GM18505 (cell line): ENCODE results near the gene DRP2.

Experiments
- ATAC-seq: cut with Tn5 transposase; IDR thresholded peaks from one replicate; pipeline ENCODE4 v1.9.1; 2021; ENCODE audit not compliant: unreplicated experiment
- POLR2A ChIP-seq: IDR thresholded peaks from 4 replicates; pipeline ENCODE4 v1.6.1; 2011; ENCODE audit warnings: borderline replicate concordance; ENCODE audit not compliant: insufficient read depth, insufficient read length; ENCODE audit errors: extremely low read depth

Gene DRP2

GRCh38 chrX:101219864-101220346 is 319 bp downstream of the DRP2 start:
- no peak for ATAC-seq
- TF ChIP-seq POLR2A: no peak

- no peak for TF ChIP-seq POLR2A
- ATAC-seq: no peak
Observed at GRCh38 chrX:101220662-101221260, 1.2 kb downstream of the DRP2 start.

- TF ChIP-seq POLR2A: no peak
- no peak for ATAC-seq
Observed at GRCh38 chrX:101223226-101223625, 3.6 kb downstream of the DRP2 start.

- TF ChIP-seq POLR2A: no peak
- no peak for ATAC-seq
Observed at GRCh38 chrX:101229170-101229569, 9.6 kb downstream of the DRP2 start.

GRCh38 chrX:101230636-101231035 is 11.1 kb downstream of the DRP2 start:
- TF ChIP-seq POLR2A: no peak
- no peak for ATAC-seq

GRCh38 chrX:101231080-101231479 is 11.5 kb downstream of the DRP2 start:
- ATAC-seq: no peak

GRCh38 chrX:101232316-101232715 is 12.7 kb downstream of the DRP2 start:
- no peak for ATAC-seq
- TF ChIP-seq POLR2A: no peak

More at GRCh38 chrX:101231080-101231479, 11.5 kb downstream of the DRP2 start:
- TF ChIP-seq POLR2A: no peak

- TF ChIP-seq POLR2A: no peak
- no peak for ATAC-seq
Observed at GRCh38 chrX:101237041-101237440, 17.5 kb downstream of the DRP2 start.

- ATAC-seq: no peak
- no peak for TF ChIP-seq POLR2A
Observed at GRCh38 chrX:101241531-101241930, 21.9 kb downstream of the DRP2 start.

GRCh38 chrX:101252634-101253033 is 33.0 kb downstream of the DRP2 start:
- no peak for TF ChIP-seq POLR2A
- ATAC-seq: no peak

- ATAC-seq: no peak
- TF ChIP-seq POLR2A: no peak
Observed at GRCh38 chrX:101257448-101258258, 38.1 kb downstream of the DRP2 start.

GRCh38 chrX:101258259-101258581 is 38.6 kb downstream of the DRP2 start:
- TF ChIP-seq POLR2A: no peak

GRCh38 chrX:101260435-101260834 is 40.8 kb downstream of the DRP2 start:
- no peak for TF ChIP-seq POLR2A
- no peak for ATAC-seq

More at GRCh38 chrX:101258259-101258581, 38.6 kb downstream of the DRP2 start:
- ATAC-seq: no peak

- TF ChIP-seq POLR2A: no peak
- ATAC-seq: no peak
Observed at GRCh38 chrX:101262590-101262989, 43.0 kb downstream of the DRP2 start.
